MCF 10A (cell line): ENCODE data around the gene GADL1. TPM values are rescaled to one million over a fixed set of nuclear protein-coding genes. Genes with fewer than 3 reads are reported as not detected.
A peak's percentile ranks its signal among the peaks of the same experiment; 100 is the strongest.

Experiments
- BruUV-seq: library from RNA; stranded (reverse); fragments of 400-500 nt; replicated peaks from 2 replicates; lab custom pipeline; 2021; lab: Mats Ljungman, UMichigan
- CTCF ChIA-PET: fragments of 300-600 bp; sonication (Branson Sonifier 250); formaldehyde crosslinking; extraction: SDS; loops from one replicate; lab custom pipeline; 2021; ENCODE audit warnings: antibody characterized with exemption, inconsistent platforms; lab: Yijun Ruan, JAX
- POLR2A ChIA-PET: fragments of 300-600, 350-650 bp; sonication (Branson Sonifier 250); formaldehyde crosslinking; extraction: SDS; loops from one replicate; lab custom pipeline; 2020; ENCODE audit warnings: antibody characterized with exemption, inconsistent platforms; lab: Yijun Ruan, JAX
- DNase-seq: peaks from one replicate; pipeline ENCODE4 v3.0.0-alpha.2; 2018; ENCODE audit not compliant: unreplicated experiment
- H3K27ac Mint-ChIP-seq: one replicate; pipeline ENCODE4 v1.8.0; 2022; ENCODE audit warnings: mild to moderate bottlenecking, low read depth, mixed read lengths; ENCODE audit not compliant: unreplicated experiment
- H3K27me3 Mint-ChIP-seq: one replicate; pipeline ENCODE4 v1.8.0; 2022; ENCODE audit warnings: mixed read lengths; ENCODE audit not compliant: insufficient read depth, unreplicated experiment
- H3K36me3 Mint-ChIP-seq: one replicate; pipeline ENCODE4 v1.8.0; 2022; ENCODE audit warnings: mild to moderate bottlenecking, moderate library complexity, mixed read lengths; ENCODE audit not compliant: insufficient read depth, unreplicated experiment
- H3K4me1 Mint-ChIP-seq: one replicate; pipeline ENCODE4 v1.8.0; 2022; ENCODE audit warnings: mixed read lengths; ENCODE audit not compliant: insufficient read depth, unreplicated experiment
- H3K4me3 Mint-ChIP-seq: one replicate; pipeline ENCODE4 v1.8.0; 2022; ENCODE audit warnings: mild to moderate bottlenecking, moderate library complexity, mixed read lengths; ENCODE audit not compliant: unreplicated experiment
- H3K9me3 Mint-ChIP-seq: one replicate; pipeline ENCODE4 v1.8.0; 2022; ENCODE audit warnings: mixed read lengths; ENCODE audit not compliant: unreplicated experiment
- intact Hi-C: fragments of 100-400 bp; cut with micrococcal nuclease; formaldehyde crosslinking; loops from 2 replicates; pipeline ENCODE4 v1.14.1; 2022
- total RNA-seq: library from RNA; stranded (reverse); gene quantifications from 2 replicates; pipeline ENCODE4 v1.2.3, GENCODE V29; 2022
- TF ChIP-seq, protein P1 (sequence below): fragments of 200-600 bp; IDR thresholded peaks from one replicate; pipeline ENCODE4 v1.8.0; 2022; ENCODE audit warnings: antibody characterized with exemption, mild to moderate bottlenecking; ENCODE audit not compliant: unreplicated experiment

Gene GADL1
- total RNA-seq, 1 experiment from 2014 or later: not detected

DNA sequence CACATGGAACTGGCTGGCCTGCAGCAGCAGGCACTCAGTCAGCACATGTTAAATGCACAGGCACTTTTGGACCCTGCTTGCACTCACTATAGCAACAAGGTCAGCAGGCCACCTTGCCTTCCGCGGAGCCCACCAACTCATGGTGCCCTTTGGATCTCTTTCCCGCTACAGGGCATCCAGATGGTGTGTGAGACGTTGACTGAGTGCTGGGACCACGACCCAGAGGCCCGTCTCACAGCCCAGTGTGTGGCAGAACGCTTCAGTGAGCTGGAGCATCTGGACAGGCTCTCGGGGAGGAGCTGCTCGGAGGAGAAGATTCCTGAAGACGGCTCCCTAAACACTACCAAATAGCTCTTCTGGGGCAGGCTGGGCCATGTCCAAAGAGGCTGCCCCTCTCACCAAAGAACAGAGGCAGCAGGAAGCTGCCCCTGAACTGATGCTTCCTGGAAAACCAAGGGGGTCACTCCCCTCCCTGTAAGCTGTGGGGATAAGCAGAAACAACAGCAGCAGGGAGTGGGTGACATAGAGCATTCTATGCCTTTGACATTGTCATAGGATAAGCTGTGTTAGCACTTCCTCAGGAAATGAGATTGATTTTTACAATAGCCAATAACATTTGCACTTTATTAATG is 203.1 kb downstream of the GADL1 start:
- CTCF ChIA-PET: interaction anchor here (0.9 to 4.6 kb wide), 11 partner anchors 9 to 678 kb away, joined by 3 to 48 read pairs (median 14); no protein-coding TSS in a partner anchor
- BruUV-seq: no TSS peak
- no peaks in the 10 kb centered on the region for H3K9me3 Mint-ChIP-seq
- peak overlapping the region; percentile 96 for H3K27ac Mint-ChIP-seq
- no peak overlapping the region for H3K4me3 Mint-ChIP-seq
- intact Hi-C loops: loop anchor here (5.0 kb wide), 2 partner anchors 344 to 404 kb away; no protein-coding TSS in a partner anchor
- H3K36me3 Mint-ChIP-seq: peaks cover 98% of the 10 kb centered on the region
- no peaks in the 10 kb centered on the region for H3K27me3 Mint-ChIP-seq
- peaks cover 34% of the 10 kb centered on the region for H3K4me1 Mint-ChIP-seq
- POLR2A ChIA-PET: interaction anchor here (0.5 to 2.7 kb wide), 6 partner anchors 22 to 405 kb away, joined by 3 to 16 read pairs (median 4); partner anchors contain the start of gene TGFBR2
- TF ChIP-seq, protein P1, sequence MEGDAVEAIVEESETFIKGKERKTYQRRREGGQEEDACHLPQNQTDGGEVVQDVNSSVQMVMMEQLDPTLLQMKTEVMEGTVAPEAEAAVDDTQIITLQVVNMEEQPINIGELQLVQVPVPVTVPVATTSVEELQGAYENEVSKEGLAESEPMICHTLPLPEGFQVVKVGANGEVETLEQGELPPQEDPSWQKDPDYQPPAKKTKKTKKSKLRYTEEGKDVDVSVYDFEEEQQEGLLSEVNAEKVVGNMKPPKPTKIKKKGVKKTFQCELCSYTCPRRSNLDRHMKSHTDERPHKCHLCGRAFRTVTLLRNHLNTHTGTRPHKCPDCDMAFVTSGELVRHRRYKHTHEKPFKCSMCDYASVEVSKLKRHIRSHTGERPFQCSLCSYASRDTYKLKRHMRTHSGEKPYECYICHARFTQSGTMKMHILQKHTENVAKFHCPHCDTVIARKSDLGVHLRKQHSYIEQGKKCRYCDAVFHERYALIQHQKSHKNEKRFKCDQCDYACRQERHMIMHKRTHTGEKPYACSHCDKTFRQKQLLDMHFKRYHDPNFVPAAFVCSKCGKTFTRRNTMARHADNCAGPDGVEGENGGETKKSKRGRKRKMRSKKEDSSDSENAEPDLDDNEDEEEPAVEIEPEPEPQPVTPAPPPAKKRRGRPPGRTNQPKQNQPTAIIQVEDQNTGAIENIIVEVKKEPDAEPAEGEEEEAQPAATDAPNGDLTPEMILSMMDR: no peak
- DNase-seq: no peak

DNA sequence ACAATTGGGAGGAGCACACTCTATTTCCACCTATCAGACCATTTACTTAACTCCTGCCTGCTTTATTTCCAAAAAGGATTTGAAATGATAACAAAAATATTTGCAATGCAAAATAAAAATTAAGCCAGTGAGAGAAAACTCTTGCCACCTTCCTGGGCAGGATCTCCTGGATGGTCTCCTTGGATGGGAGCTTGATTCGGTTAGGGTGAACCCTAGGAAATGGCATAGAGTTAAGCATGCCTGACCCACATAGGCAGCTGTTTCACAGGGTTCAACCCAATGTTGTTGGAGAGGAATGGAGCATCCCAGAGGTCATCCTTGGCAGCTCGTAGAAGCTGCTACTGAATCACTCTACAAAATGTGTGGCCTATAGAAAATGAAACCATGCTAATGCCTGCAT is 204.3 kb downstream of the GADL1 start:
- TF ChIP-seq, protein P1: no peak
- Mint-ChIP-seq H3K27ac (peak overlapping the region; percentile 96), H3K36me3 (peaks cover 96% of the 10 kb centered on the region), H3K4me1 (peaks cover 41% of the 10 kb centered on the region), H3K9me3 (no peaks in the 10 kb centered on the region), H3K27me3 (no peaks in the 10 kb centered on the region), H3K4me3 (no peak overlapping the region)
- ChIA-PET CTCF (interaction anchor here (0.8 to 1.3 kb wide), 3 partner anchors 201 to 654 kb away, joined by 3 to 4 read pairs (median 3); no protein-coding TSS in a partner anchor), POLR2A (interaction anchor here (0.7 to 1.4 kb wide), 3 partner anchors 79 to 495 kb away, joined by 4 read pairs; no protein-coding TSS in a partner anchor)
- no peak for DNase-seq
- intact Hi-C loops: loop anchor here (5.0 kb wide), 2 partner anchors 343 to 403 kb away; no protein-coding TSS in a partner anchor
- no TSS peak for BruUV-seq

DNA sequence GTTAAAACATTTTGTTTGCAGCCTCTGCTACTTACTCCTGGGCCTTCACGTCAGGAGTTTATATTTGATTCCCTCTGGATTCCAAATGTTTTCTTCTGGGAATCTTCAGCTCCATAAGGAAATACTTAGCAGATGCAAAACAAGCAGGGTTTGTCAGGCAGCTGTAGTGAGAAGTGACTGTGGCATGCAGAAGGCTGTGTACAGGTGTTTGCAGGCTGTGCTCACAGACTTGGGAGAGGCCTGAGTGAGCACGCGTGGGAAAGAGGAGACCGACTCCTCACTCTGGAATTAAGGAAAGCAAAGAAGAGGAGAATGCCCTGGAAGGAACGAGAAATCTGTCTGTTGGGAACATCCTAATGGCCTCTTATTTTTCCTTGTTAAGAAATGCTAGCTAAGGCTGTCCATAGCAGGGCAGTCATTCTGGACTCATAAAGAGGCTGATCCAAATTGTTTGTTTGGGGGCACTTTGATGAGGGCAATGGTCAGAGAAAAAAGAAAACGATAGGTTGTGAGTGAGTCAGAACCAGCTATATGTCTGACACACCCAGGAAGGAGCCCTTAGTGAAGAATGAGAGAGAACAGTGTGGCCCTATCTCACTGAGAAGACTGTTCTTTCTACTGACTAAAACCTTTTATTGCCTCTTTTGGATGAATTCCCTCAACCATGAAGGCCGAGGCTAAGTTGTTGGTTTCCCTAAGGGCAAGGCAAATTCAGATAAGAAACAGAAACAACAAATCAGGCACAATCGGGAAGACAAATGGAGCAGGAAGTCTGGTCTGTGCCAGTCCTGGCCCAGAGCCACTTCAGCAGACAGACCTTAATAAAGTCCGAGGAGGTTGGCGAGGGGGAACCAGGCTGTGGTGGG is 205.5 kb downstream of the GADL1 start:
- POLR2A ChIA-PET: interaction anchor here (0.6 to 1.4 kb wide), 11 partner anchors 14 to 677 kb away, joined by 3 to 5 read pairs (median 3); no protein-coding TSS in a partner anchor
- peak overlapping the region; percentile 44 for H3K4me3 Mint-ChIP-seq

More for the DNA sequence above, 205.5 kb downstream of the GADL1 start:
- peaks cover 46% of the 10 kb centered on the region for H3K4me1 Mint-ChIP-seq
- H3K9me3 Mint-ChIP-seq: no peaks in the 10 kb centered on the region
- TF ChIP-seq, protein P1: no peak
- H3K27ac Mint-ChIP-seq: peak overlapping the region; percentile 96
- CTCF ChIA-PET: interaction anchor here (0.5 to 1.3 kb wide), 8 partner anchors 55 to 653 kb away, joined by 3 to 4 read pairs (median 3); no protein-coding TSS in a partner anchor
- DNase-seq: peak; percentile 58
- no peaks in the 10 kb centered on the region for H3K27me3 Mint-ChIP-seq
- peaks cover 96% of the 10 kb centered on the region for H3K36me3 Mint-ChIP-seq
- BruUV-seq: no TSS peak
- intact Hi-C loops: loop anchor here (2.0 kb wide), 1 partner anchor 170 kb away; no protein-coding TSS in a partner anchor
